Esophagus muscularis mucosa (tissue), 4 donors: ENCODE measurements around the gene SFTPA2. TPM values are rescaled to one million over a fixed set of nuclear protein-coding genes. Genes with fewer than 3 reads are reported as not detected.
"Not testable (repeated sequence)": the region's sequence is repeated elsewhere in the genome, so short reads cannot be mapped to it uniquely, and the experiment has no call there.

Experiments
- DNase-seq: peaks from one replicate; pipeline ENCODE4 v3.0.0-alpha.2; 2017; ENCODE audit errors: extremely low spot score
- H3K27ac ChIP-seq, 4 donors: fragments of 200-600 bp; sonication (generic); replicated peaks in 1 of 4; 1 replicate in 3 of 4; 2 replicates in 1 of 4; pipeline ENCODE4 v1.5.1; 2016 to 2019; ENCODE audit warnings: mild to moderate bottlenecking in 1 of 4
- H3K27me3 ChIP-seq, 4 donors: fragments of 200-600 bp; sonication (generic); one replicate each; pipeline versions ENCODE4 v1.5.1 to v1.6.0; 2016 to 2019
- H3K36me3 ChIP-seq, 4 donors: fragments of 200-600 bp; sonication (generic); one replicate each; pipeline ENCODE4 v1.5.1; 2016 to 2019
- H3K4me1 ChIP-seq, 4 donors: fragments of 200-600 bp; sonication (generic); one replicate each; pipeline ENCODE4 v1.5.1; 2016 to 2019
- H3K4me3 ChIP-seq, 4 donors: fragments of 200-600 bp; sonication (generic); 1 replicate in 2 of 4; 2 replicates in 2 of 4; pipeline ENCODE4 v1.5.1; 2016 to 2019; ENCODE audit warnings: mild to moderate bottlenecking in 4 of 4, moderate library complexity in 1 of 4
- H3K9me3 ChIP-seq, 4 donors: fragments of 200-600 bp; sonication (generic); 1 replicate in 3 of 4; 2 replicates in 1 of 4; pipeline ENCODE4 v1.5.1; 2016 to 2019
- EP300 ChIP-seq: sonication (generic); formaldehyde crosslinking; IDR thresholded peaks from one replicate; pipeline ENCODE4 v1.6.1; 2017; ENCODE audit warnings: antibody characterized with exemption
- POLR2A ChIP-seq: fragments of 450-650 bp; IDR thresholded peaks from one replicate; pipeline ENCODE4 v1.6.1; 2017; ENCODE audit warnings: antibody characterized with exemption, moderate library complexity, mild to moderate bottlenecking, low read depth
- POLR2AphosphoS5 ChIP-seq, 2 donors: sonication (generic); formaldehyde crosslinking; IDR thresholded peaks; one replicate each; pipeline ENCODE4 v1.6.1; 2017; ENCODE audit warnings: antibody characterized with exemption in 2 of 2
- WGBS: methylation state at CpG from one replicate; pipeline ENCODE4 v1.1.5; 2018; 5-methylcytosine and 5-hydroxymethylcytosine counted together
- intact Hi-C: fragments of 100-400 bp; cut with DNase I; formaldehyde crosslinking; loops from one replicate; pipeline ENCODE4 v1.15.1; 2023
- total RNA-seq, 4 donors: library from RNA; depleted of rRNA; stranded (reverse); fragments of >200 nt; gene quantifications; one replicate each; pipeline versions ENCODE4 v1.1.0 to v1.2.1, GENCODE V29; 2016
- TF ChIP-seq, protein P1 (sequence below), 3 experiments: fragments of 200-600 bp in 2 of 3; fragments of 450-650 bp in 1 of 3; sonication (generic) in 2 of 3; IDR thresholded peaks; one replicate each; pipeline ENCODE4 v1.5.1; 2017 to 2019; ENCODE audit warnings: antibody characterized with exemption in 3 of 3, mild to moderate bottlenecking in 2 of 3, moderate library complexity in 1 of 3

The SFTPA2 gene
- total RNA-seq, 4 donors from 2014 or later, result 7.5 to 12.9 (median 8.3) TPM; not detected in 1

GRCh38 chr10:79561257-79561656, 1.1 kb upstream of the SFTPA2 start:
- Histone ChIP-seq H3K9me3 (no peaks in the 10 kb centered on the region), H3K4me3 (no peak overlapping the region), H3K36me3 (no peaks in the 10 kb centered on the region), H3K4me1 (peaks cover 0 to 8% (median 5%) of the 10 kb centered on the region in 4 donors), H3K27ac (no peak overlapping the region), H3K27me3 (peaks cover 0 to 8% (median 0%) of the 10 kb centered on the region in 4 donors)
- TF ChIP-seq, protein P1, sequence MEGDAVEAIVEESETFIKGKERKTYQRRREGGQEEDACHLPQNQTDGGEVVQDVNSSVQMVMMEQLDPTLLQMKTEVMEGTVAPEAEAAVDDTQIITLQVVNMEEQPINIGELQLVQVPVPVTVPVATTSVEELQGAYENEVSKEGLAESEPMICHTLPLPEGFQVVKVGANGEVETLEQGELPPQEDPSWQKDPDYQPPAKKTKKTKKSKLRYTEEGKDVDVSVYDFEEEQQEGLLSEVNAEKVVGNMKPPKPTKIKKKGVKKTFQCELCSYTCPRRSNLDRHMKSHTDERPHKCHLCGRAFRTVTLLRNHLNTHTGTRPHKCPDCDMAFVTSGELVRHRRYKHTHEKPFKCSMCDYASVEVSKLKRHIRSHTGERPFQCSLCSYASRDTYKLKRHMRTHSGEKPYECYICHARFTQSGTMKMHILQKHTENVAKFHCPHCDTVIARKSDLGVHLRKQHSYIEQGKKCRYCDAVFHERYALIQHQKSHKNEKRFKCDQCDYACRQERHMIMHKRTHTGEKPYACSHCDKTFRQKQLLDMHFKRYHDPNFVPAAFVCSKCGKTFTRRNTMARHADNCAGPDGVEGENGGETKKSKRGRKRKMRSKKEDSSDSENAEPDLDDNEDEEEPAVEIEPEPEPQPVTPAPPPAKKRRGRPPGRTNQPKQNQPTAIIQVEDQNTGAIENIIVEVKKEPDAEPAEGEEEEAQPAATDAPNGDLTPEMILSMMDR (IDR thresholded peaks at IDR 0.05), result no peak
- TF ChIP-seq EP300 (no peak), POLR2A (no peak), POLR2AphosphoS5 (IDR thresholded peaks at IDR 0.05) (no peak)
- DNase-seq, result no peak
- WGBS, result 93% methylated on average over 3 of the region's 3 CpGs
- intact Hi-C loops, result loop anchor here (10.0 kb wide), 1 partner anchor 364 kb away; no protein-coding TSS in a partner anchor

DNA sequence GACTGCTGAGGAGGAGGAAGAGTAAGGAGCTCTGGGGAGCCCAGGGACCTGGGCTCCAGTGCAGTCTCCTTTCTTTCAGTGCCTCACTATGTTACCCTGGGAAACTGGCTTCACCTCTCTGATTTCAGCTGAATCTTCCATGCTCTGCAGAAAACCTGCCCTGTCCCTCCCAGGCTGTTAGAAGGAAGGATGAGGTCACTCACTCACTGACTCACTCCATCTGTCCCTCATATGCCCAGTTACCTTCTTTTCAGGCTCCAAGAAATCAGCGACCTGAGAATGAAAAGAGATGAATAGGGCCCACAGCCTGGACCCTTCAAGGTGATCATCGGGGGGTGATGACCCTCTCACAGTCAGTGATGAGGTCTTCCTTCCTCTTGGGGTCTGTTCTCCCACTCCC, 481 bp downstream of the SFTPA2 start:
- H3K9me3 ChIP-seq, result no peaks in the 10 kb centered on the region
- peaks cover 0 to 8% (median 0%) of the 10 kb centered on the region in 4 donors for H3K27me3 ChIP-seq
- H3K27ac ChIP-seq, result no peak overlapping the region
- H3K4me1 ChIP-seq, result peaks cover 0 to 8% (median 5%) of the 10 kb centered on the region in 4 donors
- intact Hi-C loops, result loop anchor here (10.0 kb wide), 1 partner anchor 365 kb away; no protein-coding TSS in a partner anchor
- no peaks in the 10 kb centered on the region for H3K36me3 ChIP-seq
- TF ChIP-seq, protein P1 (IDR thresholded peaks at IDR 0.05), result no peak
- TF ChIP-seq POLR2AphosphoS5 (IDR thresholded peaks at IDR 0.05) (no peak), POLR2A (no peak), EP300 (no peak)
- no peak for DNase-seq
- H3K4me3 ChIP-seq, result no peak overlapping the region
- WGBS, result 100% methylated on average over 2 of the region's 2 CpGs

DNA sequence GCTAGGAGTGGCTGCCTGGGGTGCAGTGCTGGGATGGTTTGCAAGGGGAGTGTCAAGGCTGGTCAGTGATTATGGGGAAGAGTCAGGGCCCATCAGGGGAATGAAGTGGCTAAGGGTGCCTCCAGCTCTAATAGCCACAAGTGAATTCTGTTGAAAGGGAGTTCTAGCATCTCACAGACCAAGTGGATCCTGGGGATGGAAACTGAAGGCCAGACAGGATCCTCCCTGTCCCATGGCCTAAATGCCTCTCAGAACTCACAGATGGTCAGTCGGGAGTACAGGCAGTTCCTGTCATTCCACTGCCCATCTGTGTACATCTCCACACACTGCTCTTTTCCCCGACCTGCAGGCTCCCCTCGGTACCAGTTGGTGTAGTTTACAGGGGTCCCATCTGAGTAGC, 3.2 kb downstream of the SFTPA2 start:
- H3K4me3 ChIP-seq, intact Hi-C loops, H3K9me3 ChIP-seq, H3K4me1 ChIP-seq, DNase-seq, H3K27ac ChIP-seq, H3K36me3 ChIP-seq, H3K27me3 ChIP-seq: not testable (repeated sequence)
- WGBS, result 60% methylated on average over 2 of the region's 3 CpGs

- H3K9me3 ChIP-seq, result no peaks in the 10 kb centered on the region
- WGBS, result 87% methylated on average over 11 of the region's 11 CpGs
- no peaks in the 10 kb centered on the region for H3K27me3 ChIP-seq
- no peak overlapping the region for H3K4me3 ChIP-seq
- no peak for DNase-seq
- no peak overlapping the region for H3K27ac ChIP-seq
- H3K36me3 ChIP-seq, result no peaks in the 10 kb centered on the region
- no peak for TF ChIP-seq EP300
- TF ChIP-seq POLR2A, result no peak
- TF ChIP-seq, protein P1 (IDR thresholded peaks at IDR 0.05), result no peak
- no peak for TF ChIP-seq POLR2AphosphoS5 (IDR thresholded peaks at IDR 0.05)
- intact Hi-C loops, result no loop called here
- H3K4me1 ChIP-seq, result no peaks in the 10 kb centered on the region
These were observed 4.6 kb downstream of the SFTPA2 start for GRCh38 chr10:79555354-79556309.

- 93% methylated on average over 1 of the region's 2 CpGs for WGBS
- H3K27ac ChIP-seq, result no peak overlapping the region
- TF ChIP-seq EP300 (no peak), POLR2AphosphoS5 (IDR thresholded peaks at IDR 0.05) (no peak), POLR2A (no peak)
- TF ChIP-seq, protein P1 (IDR thresholded peaks at IDR 0.05), result no peak
- no peaks in the 10 kb centered on the region for H3K4me1 ChIP-seq
- H3K4me3 ChIP-seq, result no peak overlapping the region
- H3K36me3 ChIP-seq, result no peaks in the 10 kb centered on the region
- no peaks in the 10 kb centered on the region for H3K9me3 ChIP-seq
- H3K27me3 ChIP-seq, result no peaks in the 10 kb centered on the region
- intact Hi-C loops, result no loop called here
- DNase-seq, result no peak
These were observed 8.1 kb downstream of the SFTPA2 start for GRCh38 chr10:79552143-79552542.
